GM19438 (cell line): ENCODE measurements around the gene AFMID.
"Not testable (repeated sequence)": the region's sequence is repeated elsewhere in the genome, so short reads cannot be mapped to it uniquely, and the experiment has no call there.

Source experiments
- ATAC-seq: cut with Tn5 transposase; IDR thresholded peaks from one replicate; pipeline ENCODE4 v1.9.1; 2021; ENCODE audit warnings: low read depth; ENCODE audit not compliant: unreplicated experiment

Gene AFMID

DNA sequence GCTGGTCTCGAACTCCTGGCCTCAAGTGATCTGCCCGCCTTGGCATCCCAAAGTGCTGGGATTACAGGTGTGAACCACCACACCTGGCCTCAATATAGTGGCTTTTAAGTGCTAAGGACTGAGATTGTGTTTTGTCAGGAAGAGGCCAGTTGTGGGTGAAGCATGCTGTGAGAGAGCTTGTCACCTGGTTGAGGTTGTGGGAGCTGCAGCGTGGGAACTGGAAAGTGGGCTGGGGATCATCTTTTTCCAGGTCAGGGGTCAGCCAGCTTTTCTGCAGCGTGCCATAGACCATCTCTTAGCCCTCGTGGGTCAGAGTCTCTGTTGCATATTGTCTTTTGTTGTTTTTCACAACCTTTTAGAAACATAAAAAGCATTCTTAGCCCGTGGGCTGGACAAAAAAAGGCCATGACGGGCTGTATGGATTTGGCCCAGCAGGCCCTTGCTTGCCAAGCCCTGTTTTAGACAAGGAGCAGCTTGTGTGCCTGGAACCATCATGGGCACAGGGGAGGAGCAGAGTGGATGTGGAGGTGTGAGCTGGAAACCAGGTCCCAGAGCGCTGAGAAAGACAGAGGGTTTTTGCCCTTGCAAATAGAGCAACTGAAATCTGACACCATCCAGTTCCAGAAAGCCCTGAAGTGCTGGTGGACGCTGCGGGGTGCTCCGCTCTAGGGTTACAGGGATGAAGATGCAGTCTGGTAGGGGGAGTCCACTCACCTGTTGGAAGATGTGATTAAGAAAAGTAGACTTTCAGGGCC lies 32.4 kb downstream of the AFMID start:
- no peak for ATAC-seq

DNA sequence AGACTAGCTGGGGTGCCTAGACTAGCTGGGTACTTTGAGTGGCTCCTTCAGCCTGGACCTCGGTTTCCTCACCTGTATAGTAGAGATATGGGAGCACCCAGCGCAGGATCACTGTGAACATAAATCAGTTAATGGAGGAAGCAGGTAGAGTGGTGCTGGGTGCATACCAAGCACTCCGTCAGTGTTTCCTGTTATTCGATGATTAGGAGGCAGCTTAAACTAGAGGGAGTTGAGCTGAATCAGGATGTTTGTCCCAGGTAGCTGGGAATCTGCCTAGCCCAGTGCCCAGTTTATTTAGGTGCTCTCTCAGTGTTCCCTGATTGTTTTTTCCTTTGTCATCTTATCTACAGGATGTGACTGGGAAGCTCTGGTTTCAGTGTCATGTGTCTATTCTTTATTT lies 35.9 kb downstream of the AFMID start:
- no peak for ATAC-seq

GRCh38 chr17:78223765-78224164 lies 36.6 kb downstream of the AFMID start:
- ATAC-seq = no peak

DNA sequence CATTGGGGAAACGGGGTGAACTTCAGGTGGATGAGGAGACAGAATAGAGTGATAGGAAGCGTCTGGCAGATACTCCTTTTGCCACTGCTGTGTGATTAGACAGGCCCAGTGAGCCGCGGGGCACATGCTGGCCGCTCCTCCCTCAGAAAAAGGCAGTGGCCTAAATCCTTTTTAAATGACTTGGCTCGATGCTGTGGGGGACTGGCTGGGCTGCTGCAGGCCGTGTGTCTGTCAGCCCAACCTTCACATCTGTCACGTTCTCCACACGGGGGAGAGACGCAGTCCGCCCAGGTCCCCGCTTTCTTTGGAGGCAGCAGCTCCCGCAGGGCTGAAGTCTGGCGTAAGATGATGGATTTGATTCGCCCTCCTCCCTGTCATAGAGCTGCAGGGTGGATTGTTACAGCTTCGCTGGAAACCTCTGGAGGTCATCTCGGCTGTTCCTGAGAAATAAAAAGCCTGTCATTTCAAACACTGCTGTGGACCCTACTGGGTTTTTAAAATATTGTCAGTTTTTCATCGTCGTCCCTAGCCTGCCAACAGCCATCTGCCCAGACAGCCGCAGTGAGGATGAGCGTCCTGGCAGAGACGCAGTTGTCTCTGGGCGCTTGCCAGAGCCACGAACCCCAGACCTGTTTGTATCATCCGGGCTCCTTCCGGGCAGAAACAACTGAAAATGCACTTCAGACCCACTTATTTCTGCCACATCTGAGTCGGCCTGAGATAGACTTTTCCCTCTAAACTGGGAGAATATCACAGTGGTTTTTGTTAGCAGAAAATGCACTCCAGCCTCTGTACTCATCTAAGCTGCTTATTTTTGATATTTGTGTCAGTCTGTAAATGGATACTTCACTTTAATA lies 37.3 kb downstream of the AFMID start:
- ATAC-seq = no peak

GRCh38 chr17:78225088-78225865 lies 38.1 kb downstream of the AFMID start:
- no peak for ATAC-seq

GRCh38 chr17:78226055-78226758 lies 39.0 kb downstream of the AFMID start:
- ATAC-seq = no peak

DNA sequence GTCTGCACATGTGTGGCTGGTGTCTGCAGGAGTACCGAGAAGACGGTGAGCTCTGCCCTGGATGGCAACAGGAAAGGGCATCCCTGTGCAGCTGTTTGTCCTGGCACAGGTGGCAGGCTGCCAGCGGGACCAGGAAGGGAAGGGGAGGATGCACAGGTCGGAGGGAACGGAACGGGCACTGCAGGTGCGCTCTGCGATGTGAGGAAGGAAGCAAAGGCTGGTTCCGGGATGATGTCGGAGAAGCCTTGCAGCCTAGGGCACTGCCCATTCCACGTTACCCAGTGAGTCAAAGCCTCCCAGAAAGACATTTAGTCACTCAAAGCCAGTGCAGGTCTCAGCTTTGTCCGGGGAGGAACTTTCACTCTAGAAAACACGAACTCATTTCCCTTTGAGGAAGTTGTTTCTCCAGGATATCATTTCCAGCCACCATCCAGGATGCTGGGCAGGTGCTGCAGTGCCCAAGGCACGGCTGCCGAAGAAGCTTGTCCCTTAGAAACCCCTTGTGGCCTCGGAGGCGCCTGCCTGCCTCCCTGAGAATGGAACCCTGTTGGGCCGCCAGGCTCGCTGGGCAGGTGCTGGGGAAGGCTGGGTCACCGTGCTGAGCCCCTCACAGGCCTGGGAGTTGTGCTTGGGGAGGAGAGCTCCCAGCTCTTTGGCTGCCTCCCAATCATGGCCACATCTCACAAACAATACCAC lies 39.7 kb downstream of the AFMID start:
- ATAC-seq = no peak

DNA sequence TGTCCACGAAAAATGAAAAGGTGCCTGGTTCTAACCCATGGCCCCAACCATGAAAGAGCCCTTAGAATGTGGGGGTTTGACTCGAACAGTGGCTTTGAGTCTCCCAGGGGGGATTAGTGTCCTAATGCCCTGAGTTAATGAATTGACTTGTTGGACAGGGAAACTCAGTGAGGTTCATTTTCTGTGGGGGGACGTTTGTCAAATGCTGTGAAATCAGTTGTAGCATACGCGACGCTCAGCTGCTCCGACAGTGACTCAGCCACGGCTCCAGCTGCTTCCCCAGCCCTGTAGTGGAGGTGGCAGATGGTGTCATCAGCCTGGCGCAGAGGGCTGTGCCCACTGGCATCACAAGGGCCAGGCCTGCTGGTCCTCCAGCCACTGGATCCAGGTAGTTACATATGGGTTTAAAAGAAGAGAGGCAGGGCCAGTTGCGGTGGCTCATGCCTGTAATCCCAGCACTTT lies 40.3 kb downstream of the AFMID start:
- ATAC-seq = no peak

DNA sequence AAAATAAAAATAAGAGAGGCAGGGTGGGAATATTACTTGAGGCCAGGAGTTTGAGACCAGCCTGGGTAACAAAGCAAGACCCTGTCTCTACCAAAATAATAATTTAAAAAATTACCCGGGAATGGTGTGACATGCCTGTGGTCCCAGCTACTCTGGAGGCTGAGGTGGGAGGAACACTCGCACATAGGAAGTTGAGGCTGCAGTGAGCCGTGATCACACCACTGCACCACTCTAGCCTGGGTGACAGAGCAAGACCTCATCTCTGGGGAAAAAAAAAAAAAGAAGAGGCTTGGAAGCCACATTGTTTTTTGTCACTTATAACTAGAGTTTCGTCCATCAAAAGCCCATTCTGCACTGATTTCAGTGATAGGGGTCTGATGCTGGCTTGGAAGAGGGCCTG lies 41.0 kb downstream of the AFMID start:
- no peak for ATAC-seq

DNA sequence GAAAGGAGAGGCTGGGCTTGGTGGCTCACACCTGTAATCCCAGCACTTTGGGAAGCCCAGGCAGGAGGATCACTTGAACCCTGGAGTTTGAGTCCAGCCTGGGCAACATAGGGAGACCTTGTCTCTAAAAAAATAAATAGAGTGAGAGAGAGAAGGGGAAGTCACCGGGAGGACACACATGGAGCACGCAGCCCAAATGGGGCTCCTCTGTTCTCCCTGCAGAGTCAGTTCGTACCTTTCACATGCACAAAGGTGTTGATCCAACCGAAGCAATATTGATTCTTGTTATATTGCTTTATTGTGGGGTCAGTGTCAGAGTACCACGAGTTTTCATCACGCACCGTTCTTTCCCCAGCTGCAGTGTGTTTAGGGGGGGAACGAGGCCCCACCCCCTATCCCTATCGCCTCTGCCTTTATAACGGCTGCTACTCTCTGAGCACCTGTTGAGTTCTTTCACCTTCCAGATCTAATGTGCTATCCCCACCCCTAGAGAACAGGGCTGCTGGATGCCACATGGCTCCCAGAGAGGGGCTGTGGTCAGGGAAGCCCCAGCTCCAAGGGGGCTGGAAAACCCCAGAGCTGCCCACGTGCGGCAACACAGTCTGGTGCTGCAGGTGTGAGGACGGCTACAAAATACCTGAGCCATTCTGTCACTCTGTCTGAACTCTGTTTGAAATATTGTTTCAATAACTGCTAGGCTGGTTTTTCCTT lies 43.2 kb downstream of the AFMID start:
- no peak for ATAC-seq

DNA sequence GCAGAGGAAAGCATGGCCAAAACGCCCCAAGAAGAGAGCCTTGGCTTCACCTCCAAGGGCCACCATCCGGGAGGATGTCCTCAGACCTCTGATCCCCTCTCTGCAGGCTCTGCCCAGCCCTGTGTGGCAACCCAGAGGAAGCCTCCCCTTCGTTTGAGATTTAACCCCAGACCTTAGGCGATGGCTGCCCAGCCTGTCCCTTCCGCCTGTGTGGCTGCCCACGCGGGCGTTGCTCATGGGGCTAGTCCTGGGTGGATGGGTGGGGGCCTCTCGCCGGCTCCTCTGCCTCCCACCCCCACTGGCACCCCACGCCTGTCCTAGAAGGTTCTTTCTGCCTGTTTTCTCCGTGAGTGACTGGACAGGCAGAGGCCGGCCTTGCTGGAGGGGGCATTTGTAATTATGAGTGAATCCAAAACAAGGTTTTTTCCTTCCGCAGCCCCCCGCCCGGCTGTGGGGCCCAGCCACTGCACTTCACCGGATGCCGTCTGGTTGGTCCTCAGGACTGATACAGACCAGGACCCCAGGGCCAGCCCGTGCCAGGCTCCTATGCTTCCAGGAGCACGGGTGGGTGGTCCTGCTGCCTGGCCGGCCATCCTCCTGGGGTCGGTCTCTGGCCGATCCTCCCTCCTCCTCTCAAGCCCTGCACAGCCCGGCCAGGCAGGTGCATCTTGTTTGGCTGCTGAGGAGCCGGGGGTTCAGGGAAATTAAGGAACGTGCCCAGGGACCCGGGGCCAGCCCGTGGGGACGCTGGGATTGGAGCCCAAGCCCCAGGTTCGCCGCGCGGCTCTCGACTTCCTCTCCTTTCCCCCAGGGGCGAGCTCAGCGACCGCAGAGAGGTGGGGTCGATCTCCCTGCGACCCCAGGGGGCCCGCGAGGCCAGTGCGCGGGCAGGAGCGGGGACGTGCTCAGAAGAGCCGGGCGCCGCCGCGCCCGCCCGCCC lies 44.1 kb downstream of the AFMID start, which contains the start of gene TMEM235:
Gene TMEM235 (plus strand): TSS at position 636 of the 940 bp plus-strand sequence. CDS start 393 bp downstream, outside the sequence.
- ATAC-seq = no peak

GRCh38 chr17:78231991-78232858 lies 45.1 kb downstream of the AFMID start:
- no peak for ATAC-seq

- no peak for ATAC-seq
Measured at GRCh38 chr17:78232859-78233173, 45.7 kb downstream of the AFMID start.

GRCh38 chr17:78233678-78234077 lies 46.5 kb downstream of the AFMID start:
- no peak for ATAC-seq

GRCh38 chr17:78234261-78234865 lies 47.2 kb downstream of the AFMID start:
- ATAC-seq = no peak

DNA sequence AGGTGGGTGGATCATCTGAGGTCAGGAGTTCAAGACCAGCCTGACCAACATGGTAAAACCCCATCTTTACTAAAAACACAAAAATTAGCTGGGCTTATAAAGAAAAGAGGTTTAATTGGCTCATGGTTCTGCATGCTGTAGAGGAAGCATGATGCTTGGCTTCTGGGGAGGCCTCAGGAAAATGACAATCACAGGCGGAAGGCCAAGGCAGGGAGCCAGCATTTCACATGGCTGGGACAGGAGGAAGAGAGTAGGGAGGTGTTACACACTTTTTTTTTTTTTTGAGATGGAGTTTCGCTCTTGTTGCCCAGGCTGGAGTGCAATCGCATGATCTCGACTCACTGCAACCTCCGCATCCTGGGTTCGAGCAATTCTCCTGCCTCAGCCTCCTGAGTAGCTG lies 47.9 kb downstream of the AFMID start:
- not testable (repeated sequence) for ATAC-seq

- ATAC-seq = no peak
Measured at GRCh38 chr17:78235885-78236284, 48.7 kb downstream of the AFMID start.
